Measurements from ENCODE around the gene RUNX2.

DNA sequence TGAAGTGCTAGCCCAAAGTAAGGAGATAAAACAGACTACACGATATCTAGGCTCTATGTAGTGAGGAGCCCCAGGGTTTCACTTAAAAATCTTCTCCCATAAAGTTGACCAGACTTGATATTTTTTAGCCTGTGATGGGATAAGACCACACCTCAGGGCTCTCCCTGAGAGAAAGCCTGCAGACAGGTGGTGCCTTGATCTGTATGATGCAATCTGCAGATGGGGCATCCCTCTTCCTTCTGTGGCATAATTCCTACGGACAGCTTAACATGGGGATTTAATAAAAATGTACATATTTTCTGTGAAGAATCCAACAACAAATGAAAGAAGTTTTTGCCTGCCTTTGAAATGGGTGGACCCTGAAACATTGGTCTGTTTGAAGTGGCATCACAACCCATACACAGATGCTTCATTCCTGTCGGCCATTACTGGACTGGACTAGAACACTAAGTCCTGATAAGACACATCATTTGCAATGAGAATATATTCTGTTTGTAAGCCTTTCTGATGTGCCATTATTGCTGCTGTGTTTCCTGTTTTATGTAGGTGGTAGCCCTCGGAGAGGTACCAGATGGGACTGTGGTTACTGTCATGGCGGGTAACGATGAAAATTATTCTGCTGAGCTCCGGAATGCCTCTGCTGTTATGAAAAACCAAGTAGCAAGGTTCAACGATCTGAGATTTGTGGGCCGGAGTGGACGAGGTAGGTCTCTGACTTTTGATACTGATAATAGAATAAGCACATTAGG is 103.4 kb downstream of the RUNX2 start:
- peak; percentile 10; the same call in 1 of the 2 replicates for TF ChIP-seq CEBPB (IDR thresholded peaks at IDR 0.05; ENCODE audit: low read depth, low read length)
- TF ChIP-seq, protein P1, sequence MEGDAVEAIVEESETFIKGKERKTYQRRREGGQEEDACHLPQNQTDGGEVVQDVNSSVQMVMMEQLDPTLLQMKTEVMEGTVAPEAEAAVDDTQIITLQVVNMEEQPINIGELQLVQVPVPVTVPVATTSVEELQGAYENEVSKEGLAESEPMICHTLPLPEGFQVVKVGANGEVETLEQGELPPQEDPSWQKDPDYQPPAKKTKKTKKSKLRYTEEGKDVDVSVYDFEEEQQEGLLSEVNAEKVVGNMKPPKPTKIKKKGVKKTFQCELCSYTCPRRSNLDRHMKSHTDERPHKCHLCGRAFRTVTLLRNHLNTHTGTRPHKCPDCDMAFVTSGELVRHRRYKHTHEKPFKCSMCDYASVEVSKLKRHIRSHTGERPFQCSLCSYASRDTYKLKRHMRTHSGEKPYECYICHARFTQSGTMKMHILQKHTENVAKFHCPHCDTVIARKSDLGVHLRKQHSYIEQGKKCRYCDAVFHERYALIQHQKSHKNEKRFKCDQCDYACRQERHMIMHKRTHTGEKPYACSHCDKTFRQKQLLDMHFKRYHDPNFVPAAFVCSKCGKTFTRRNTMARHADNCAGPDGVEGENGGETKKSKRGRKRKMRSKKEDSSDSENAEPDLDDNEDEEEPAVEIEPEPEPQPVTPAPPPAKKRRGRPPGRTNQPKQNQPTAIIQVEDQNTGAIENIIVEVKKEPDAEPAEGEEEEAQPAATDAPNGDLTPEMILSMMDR (IDR thresholded peaks at IDR 0.05; ENCODE audit: control extremely low read depth in 1 of 3, insufficient read depth in 1 of 3, low read depth in 1 of 3, low read length in 3 of 3), result no peak
- TF ChIP-seq, protein P2, sequence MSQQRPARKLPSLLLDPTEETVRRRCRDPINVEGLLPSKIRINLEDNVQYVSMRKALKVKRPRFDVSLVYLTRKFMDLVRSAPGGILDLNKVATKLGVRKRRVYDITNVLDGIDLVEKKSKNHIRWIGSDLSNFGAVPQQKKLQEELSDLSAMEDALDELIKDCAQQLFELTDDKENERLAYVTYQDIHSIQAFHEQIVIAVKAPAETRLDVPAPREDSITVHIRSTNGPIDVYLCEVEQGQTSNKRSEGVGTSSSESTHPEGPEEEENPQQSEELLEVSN (IDR thresholded peaks at IDR 0.05), result no peak
- no peak for TF ChIP-seq POLR2A (IDR thresholded peaks at IDR 0.05; ENCODE audit: control extremely low read depth in 1 of 2, low read depth in 2 of 2, low read length in 2 of 2)
- TF ChIP-seq HDAC2 (IDR thresholded peaks at IDR 0.05; ENCODE audit: borderline replicate concordance in 1 of 2, low read depth in 2 of 2, low read length in 2 of 2), result no peak
- TF ChIP-seq TAF1 (IDR thresholded peaks at IDR 0.05; ENCODE audit: low read depth, low read length), result no peak
- TF ChIP-seq CTBP2 (IDR thresholded peaks at IDR 0.05; ENCODE audit: borderline replicate concordance, insufficient read depth, insufficient read length, low read length), result no peak
- no peak for TF ChIP-seq CHD1 (IDR thresholded peaks at IDR 0.05; ENCODE audit: low read depth, low read length)
- TF ChIP-seq YY1 (IDR thresholded peaks at IDR 0.05; ENCODE audit: low read depth, low read length), result no peak
- no peak for TF ChIP-seq CREB1 (IDR thresholded peaks at IDR 0.05)

Data from H1 (cell line).